Upper lobe of left lung (tissue), 4 donors: ENCODE data around the gene TECTB.

Source experiments
- CTCF ChIP-seq, 6 experiments: fragments of 450-650 bp in 4 of 6; fragments of 200-600 bp in 2 of 6; sonication (generic) in 2 of 6; IDR thresholded peaks; one replicate each; pipeline ENCODE4 v1.5.1; 2016 to 2019; ENCODE audit warnings: antibody characterized with exemption in 6 of 6
- EP300 ChIP-seq, 4 donors: sonication (generic); formaldehyde crosslinking; IDR thresholded peaks; one replicate each; pipeline ENCODE4 v1.5.1; 2017; ENCODE audit warnings: antibody characterized with exemption in 4 of 4, control low read depth in 2 of 4

- TF ChIP-seq CTCF (IDR thresholded peaks at IDR 0.05), result no peak
- no peak for TF ChIP-seq EP300 (IDR thresholded peaks at IDR 0.05)
These were observed 15.4 kb downstream of the TECTB start for GRCh38 chr10:112298581-112298980.
